GM12874 (cell line): ENCODE results near the gene PLA1A.

ENCODE experiments used
- TF ChIP-seq, protein P1 (sequence below): IDR thresholded peaks from 2 replicates; pipeline ENCODE4 v1.5.1; 2011; ENCODE audit warnings: low read depth, mild to moderate bottlenecking, control low read depth, low read length, moderate library complexity; ENCODE audit not compliant: insufficient read depth

Gene PLA1A

GRCh38 chr3:119675188-119675874, 77.6 kb downstream of the PLA1A start:
- TF ChIP-seq, protein P1, sequence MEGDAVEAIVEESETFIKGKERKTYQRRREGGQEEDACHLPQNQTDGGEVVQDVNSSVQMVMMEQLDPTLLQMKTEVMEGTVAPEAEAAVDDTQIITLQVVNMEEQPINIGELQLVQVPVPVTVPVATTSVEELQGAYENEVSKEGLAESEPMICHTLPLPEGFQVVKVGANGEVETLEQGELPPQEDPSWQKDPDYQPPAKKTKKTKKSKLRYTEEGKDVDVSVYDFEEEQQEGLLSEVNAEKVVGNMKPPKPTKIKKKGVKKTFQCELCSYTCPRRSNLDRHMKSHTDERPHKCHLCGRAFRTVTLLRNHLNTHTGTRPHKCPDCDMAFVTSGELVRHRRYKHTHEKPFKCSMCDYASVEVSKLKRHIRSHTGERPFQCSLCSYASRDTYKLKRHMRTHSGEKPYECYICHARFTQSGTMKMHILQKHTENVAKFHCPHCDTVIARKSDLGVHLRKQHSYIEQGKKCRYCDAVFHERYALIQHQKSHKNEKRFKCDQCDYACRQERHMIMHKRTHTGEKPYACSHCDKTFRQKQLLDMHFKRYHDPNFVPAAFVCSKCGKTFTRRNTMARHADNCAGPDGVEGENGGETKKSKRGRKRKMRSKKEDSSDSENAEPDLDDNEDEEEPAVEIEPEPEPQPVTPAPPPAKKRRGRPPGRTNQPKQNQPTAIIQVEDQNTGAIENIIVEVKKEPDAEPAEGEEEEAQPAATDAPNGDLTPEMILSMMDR = no peak

GRCh38 chr3:119676020-119676419, 78.3 kb downstream of the PLA1A start:
- TF ChIP-seq, protein P1 = no peak

DNA sequence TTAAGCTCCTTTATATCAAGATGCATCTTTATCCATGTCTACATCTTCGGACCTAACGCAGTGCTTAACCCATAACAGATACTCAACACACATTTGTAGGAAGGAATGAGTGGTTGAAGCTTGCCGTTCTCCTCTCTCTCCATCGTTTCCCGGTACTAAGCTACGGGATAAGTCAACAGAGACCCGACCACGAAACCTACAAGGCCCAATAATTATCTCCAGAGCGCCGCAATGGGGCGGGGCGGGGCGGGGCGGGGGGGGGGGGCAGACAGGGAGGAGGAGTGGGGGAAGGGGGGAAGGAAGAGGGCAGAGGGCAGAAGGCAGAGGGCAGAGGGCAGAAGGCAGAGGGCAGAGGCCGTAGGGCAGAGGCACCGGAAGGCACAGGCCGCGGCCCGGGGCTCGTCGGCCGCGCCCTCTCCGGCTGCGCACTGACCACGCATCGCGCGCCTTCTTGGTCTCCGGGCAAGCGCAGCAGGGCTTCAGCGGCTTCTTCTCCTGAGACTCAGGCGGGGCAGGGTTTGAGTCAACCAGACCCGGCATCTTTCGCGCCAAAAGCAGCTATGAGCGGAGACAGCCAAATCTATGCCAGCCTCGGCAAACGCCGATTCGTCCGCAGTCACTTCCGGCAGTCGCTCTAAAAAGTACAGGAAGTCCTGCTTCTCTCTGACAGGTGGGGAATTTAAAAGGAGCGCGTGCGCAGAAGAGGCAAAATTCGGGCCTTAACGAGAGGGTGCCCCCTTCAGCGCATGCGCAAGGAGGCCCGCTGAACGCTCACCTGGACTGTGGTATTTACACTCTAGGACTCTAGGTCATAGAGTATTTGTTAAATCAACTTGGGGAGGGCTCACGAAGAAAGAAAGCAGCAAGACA, 79.3 kb downstream of the PLA1A start, which contains the start of gene COX17:
TSS of gene COX17 (minus strand) at position 636 of the 870 bp plus-strand sequence. CDS start at position 540, 96 bp downstream.
- TF ChIP-seq, protein P1 = no peak

GRCh38 chr3:119677641-119677934, 79.9 kb downstream of the PLA1A start:
- TF ChIP-seq, protein P1 = no peak
